HepG2 (cell line): ENCODE measurements around the gene TXNRD1.

Experiments
- HNF4G ChIP-seq, 2 experiments: sonication (generic) in 1 of 2; formaldehyde crosslinking in 1 of 2; IDR thresholded peaks; 2 replicates each; pipeline versions ENCODE4 v1.4.0 to v1.6.1; 2011 to 2020; ENCODE audit warnings: borderline replicate concordance in 2 of 2, low read depth in 2 of 2, mild to moderate bottlenecking in 2 of 2, low read length in 1 of 2, missing genetic modification reagents in 1 of 2, moderate library complexity in 1 of 2
- ZNF652 ChIP-seq: IDR thresholded peaks from 2 replicates; pipeline ENCODE4 v1.6.1; 2016; ENCODE audit warnings: low read depth, borderline replicate concordance

DNA sequence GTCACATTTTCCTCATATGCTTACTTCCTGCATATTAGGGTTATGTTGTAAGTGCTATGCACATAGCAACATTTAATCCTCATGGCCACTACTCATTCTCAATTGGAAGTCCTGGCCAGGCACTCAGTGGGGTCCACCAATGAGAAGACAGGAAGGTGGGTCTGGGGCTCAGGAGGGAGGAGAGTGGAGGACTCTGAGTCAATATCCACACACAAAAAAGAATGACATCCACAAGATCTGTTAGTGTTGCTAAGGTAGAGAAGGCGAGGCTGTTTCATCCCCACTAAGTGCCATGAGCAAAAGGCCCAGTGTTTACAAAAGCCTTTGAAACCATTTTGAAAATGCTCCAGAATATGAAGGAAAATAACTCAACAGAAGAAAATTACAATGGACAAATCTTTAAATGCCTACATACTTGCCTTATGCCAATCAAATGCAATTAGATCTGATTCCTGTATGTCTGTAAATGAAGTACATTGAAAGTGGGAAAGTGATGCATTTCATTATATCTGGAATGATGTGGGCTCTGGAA is 141.9 kb downstream of the TXNRD1 start:
- TF ChIP-seq HNF4G (IDR thresholded peaks at IDR 0.05; ENCODE audit: borderline replicate concordance, low read depth, low read length) = no peak
- no peak for TF ChIP-seq HNF4G (CRISPR knock-in tag; IDR thresholded peaks at IDR 0.05; ENCODE audit: borderline replicate concordance, low read depth)
- no peak for TF ChIP-seq ZNF652 (CRISPR knock-in tag)
